GM18873 (cell line): ENCODE measurements around the gene RPRD2.
"Not testable (repeated sequence)": the region's sequence is repeated elsewhere in the genome, so short reads cannot be mapped to it uniquely, and the experiment has no call there.

Source experiments
- ATAC-seq: cut with Tn5 transposase; IDR thresholded peaks from one replicate; pipeline ENCODE4 v1.9.1; 2021; ENCODE audit warnings: mild to moderate bottlenecking, moderate library complexity, moderate number of reproducible peaks; ENCODE audit not compliant: unreplicated experiment, low FRiP score

RPRD2 gene

GRCh38 chr1:150363426-150364230 is at the start of gene RPRD2:
Gene RPRD2 (plus strand): TSS chr1:150364147. CDS start chr1:150364715, 568 bp downstream.
- peak; percentile 74 for ATAC-seq

- ATAC-seq: not testable (repeated sequence)
These were observed 49.3 kb upstream of the RPRD2 start for GRCh38 chr1:150314691-150315090.

- no peak for ATAC-seq
These were observed 43.3 kb upstream of the RPRD2 start for GRCh38 chr1:150320667-150320978.

DNA sequence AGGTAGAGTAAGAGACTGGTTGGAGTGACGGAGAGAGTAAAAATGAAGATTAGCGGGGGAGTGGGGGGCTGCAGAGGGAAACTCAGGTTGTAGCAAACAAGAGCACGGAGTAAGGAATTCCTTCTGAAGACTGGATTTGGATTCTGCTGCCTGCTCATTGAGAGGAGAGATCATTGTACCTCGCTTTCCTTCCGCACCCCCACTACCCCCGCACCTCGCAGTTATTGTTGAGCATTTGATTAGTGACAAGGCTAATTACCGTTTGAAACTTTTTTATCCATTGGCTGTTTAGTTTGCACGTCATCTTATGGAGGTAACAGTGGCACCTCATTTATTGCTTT is 42.2 kb upstream of the RPRD2 start:
- no peak for ATAC-seq

DNA sequence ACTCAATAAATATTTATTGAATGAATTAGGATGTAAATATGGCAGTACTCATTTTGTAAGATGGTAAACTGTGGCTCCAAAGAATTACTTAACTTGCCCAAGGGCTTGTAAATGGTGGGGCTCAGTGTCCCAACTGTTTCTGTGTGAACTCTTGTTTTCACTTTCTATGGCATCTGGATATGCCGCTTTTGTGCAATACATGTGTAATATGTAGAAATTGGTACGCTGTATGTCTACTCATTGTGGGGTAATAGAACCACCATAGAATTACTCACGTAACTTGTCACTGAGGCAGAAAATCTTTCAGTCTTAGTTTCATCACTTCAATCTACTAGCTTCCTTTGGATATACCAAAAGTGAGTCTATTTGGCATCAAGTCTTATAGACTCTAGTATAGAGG is 41.6 kb upstream of the RPRD2 start:
- ATAC-seq: no peak

DNA sequence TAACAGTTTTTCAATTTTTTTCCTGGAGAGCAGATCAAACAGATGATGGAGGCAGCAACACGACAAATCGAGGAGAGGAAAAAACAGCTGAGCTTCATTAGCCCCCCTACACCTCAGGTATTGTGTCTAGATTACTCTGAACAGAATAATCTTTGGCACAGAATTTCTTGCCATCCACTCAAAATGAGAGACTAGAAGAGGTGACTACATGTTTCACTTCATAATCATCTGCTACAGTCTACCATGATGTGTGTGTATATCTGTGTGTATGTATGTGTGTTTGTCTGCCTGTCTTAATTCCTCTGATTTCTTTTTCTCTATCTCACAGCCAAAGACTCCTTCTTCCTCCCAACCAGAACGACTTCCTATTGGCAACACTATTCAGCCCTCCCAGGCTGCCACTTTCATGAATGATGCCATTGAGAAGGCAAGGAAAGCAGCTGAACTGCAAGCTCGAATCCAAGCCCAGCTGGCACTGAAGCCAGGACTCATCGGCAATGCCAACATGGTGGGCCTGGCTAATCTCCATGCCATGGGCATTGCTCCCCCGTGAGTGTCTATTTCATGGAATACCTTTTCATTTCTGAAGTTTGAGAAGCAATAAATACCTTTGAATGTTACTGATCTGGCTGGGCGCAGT is 31.2 kb upstream of the RPRD2 start:
- ATAC-seq: no peak

- ATAC-seq: no peak
These were observed 17.6 kb upstream of the RPRD2 start for GRCh38 chr1:150346316-150346715.

- ATAC-seq: no peak
These were observed 11.1 kb upstream of the RPRD2 start for GRCh38 chr1:150352866-150353265.

GRCh38 chr1:150362721-150363425 is 1.1 kb upstream of the RPRD2 start:
- ATAC-seq: no peak

DNA sequence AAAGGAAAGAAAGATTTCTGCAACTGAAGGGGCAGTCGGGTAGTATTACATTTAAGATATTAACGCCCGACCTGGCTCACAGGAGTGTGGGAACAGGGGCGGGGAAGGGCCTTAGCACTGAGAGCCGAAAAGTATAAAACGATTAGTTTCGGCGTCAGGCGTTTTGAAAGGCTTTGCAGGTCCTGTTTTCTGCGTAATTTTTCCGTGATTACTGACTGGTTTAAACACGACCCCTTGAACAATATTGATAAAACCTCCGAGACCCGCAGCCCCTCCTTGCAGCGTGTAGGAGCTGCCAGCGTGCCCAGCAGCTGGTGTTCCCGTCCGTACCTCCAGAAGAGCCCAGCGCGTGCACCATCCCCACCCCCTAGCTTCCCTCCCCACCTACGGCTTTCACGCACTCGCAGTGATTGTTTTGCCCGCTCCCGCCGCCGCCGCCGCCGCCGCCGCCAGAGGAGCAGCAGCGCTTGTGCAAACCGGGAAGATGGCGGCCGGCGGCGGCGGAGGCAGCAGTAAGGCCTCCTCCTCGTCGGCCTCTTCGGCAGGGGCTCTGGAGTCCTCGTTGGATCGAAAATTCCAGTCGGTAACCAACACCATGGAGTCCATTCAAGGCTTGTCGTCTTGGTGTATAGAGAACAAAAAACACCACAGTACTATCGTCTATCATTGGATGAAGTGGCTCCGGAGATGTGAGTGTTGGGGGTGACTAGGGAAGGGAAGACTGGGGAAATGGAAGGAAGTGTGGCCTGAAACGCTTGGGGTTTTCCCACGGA is 470 bp downstream of the RPRD2 start:
- peak; percentile 1 for ATAC-seq

GRCh38 chr1:150365941-150366340 is 2.0 kb downstream of the RPRD2 start:
- no peak for ATAC-seq

- ATAC-seq: no peak
These were observed 2.7 kb downstream of the RPRD2 start for GRCh38 chr1:150366416-150367296.

DNA sequence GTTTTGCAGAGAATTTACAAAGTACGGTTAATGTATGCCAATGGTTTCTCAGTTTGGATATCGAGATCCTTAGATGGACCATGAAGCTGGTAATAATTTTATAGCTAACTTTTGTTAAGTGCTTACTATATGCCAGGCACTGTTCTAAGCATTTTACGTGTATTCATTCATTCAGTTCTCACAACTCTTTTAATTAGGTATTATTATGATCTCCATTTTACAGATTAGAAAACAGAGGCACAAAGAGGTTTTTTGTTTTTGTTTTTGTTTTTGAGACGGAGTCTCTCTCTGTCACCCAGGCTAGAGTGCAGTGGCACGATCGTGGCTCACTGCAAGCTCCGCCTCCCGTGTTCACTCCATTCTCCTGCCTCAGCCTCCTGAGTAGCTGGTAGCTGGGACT is 7.2 kb downstream of the RPRD2 start:
- ATAC-seq: no peak

DNA sequence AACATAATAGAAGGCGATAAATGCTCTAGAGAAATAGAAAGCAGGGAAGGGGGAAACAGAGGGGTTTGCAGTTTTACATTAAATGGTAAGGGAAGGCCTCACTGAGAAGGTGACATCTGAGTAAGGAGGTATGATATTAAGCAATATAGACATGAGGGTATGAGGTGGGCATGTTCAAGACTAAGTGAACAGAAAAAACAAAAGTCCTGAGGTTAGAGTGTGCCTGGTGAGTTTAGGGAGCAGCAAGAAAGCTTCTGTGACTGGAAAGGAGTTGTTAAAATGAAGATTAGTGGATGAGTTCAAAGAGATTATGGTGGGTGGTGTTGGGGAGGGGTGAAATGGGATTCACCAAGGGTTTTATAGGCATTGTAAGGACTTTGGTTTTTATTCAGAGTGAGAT is 8.6 kb downstream of the RPRD2 start:
- no peak for ATAC-seq

GRCh38 chr1:150376110-150376509 is 12.2 kb downstream of the RPRD2 start:
- no peak for ATAC-seq

GRCh38 chr1:150383631-150384324 is 19.8 kb downstream of the RPRD2 start:
- ATAC-seq: no peak

DNA sequence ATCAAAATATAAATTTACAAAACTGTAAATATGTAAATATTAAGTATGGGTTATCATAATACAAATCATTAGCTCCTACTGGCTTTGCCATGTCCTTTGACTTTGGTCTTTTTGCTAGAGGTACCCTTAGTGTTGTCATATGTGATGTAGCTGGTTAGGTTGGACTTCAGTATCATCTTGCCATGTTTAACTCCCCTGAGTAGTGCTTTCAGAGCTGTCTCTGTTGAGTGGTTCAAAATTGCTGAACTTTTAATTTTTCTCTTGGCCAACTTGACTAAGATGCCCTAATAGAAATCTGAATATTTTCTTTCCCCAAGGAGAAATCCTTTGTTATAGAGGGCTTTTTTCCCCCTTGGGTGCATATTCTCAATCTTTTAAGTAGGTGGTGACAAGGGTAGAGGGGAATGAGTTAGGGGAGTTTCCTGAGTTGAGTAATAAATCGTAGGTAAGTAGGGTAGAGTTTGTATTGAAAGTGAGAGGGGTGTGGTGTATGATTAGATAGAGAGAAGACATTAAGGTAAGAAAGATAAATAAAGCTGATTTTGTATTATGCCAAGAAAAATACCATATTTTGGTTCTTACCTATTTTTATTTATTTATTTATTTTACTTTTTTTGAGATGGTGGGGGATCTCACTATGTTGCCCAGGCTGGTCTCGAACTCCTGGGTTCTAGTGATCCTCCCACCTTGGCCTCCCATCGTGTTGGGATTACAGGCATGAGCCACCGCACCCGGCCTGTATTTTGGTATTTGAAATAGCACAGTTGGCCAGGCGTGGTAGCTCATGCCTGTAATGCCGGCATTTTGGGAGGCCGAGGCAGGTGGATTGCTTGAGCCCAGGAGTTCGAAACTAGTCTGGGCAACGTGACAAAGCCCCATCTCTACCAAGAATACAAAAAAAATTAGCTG is 21.8 kb downstream of the RPRD2 start:
- no peak for ATAC-seq

- no peak for ATAC-seq
These were observed 22.6 kb downstream of the RPRD2 start for GRCh38 chr1:150386592-150386991.
